ENCODE data around the gene OR10G8. TPM values are rescaled to one million over a fixed set of nuclear protein-coding genes. Genes with fewer than 3 reads are reported as not detected.

The OR10G8 gene
- total and polyA plus RNA-seq, 2 experiments from 2014 or later: 0.47 TPM; not detected in 1

DNA sequence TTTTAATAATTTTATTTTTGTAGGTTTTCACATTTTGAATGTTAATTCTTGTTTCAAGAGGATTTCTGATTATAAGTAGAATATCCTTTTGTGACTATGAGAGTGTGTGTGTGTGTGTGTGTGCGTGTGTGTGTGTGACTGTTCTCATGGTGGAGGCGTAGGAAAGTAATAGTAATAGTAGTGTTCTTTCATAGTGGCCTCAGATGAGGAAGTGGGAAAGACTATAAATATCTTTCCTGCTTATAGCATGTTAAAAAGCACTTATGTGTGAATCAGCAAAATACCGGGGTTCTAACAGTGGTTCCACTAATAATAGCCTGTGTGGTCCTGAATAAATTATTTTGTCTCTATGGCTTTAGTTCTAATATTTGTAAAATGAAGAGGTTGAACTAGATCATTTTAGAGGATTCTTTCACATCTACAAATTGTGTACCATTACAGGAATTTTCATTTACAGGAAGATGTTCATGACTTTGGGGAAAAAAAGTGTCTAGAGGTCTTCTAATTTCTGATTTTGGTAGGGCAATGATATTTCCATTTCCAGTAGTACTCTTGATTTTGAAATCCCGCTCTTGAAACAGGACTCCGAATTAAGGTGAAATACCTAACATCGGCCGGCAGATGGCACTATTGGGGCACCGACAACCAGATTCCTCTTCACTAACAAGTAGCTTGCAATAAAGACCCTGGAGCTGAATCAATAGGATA, 44.5 kb downstream of the OR10G8 start:
- Histone ChIP-seq H3K27me3 (peaks cover 17% of the 10 kb centered on the region), H4K20me1 (ENCODE audit: insufficient read depth, poor library complexity, severe bottlenecking) (no peaks in the 10 kb centered on the region), H3K4me1 (ENCODE audit: insufficient read depth) (no peaks in the 10 kb centered on the region), H3K27ac (no peak overlapping the region), H3K36me3 (replicated peaks; ENCODE audit: insufficient read depth, low read depth) (no peaks in the 10 kb centered on the region), H2AFZ (no peak overlapping the region), H3K79me2 (no peaks in the 10 kb centered on the region), H3K9me3 (ENCODE audit: low read depth) (no peaks in the 10 kb centered on the region), H3K4me2 (no peak overlapping the region), H3K9me2 (replicated peaks; ENCODE audit: insufficient read depth) (no peaks in the 10 kb centered on the region), H3K4me3 (no peak overlapping the region)
- peak; percentile 79 for DNase-seq (ENCODE audit: low spot score)
- TF ChIP-seq, protein P1, sequence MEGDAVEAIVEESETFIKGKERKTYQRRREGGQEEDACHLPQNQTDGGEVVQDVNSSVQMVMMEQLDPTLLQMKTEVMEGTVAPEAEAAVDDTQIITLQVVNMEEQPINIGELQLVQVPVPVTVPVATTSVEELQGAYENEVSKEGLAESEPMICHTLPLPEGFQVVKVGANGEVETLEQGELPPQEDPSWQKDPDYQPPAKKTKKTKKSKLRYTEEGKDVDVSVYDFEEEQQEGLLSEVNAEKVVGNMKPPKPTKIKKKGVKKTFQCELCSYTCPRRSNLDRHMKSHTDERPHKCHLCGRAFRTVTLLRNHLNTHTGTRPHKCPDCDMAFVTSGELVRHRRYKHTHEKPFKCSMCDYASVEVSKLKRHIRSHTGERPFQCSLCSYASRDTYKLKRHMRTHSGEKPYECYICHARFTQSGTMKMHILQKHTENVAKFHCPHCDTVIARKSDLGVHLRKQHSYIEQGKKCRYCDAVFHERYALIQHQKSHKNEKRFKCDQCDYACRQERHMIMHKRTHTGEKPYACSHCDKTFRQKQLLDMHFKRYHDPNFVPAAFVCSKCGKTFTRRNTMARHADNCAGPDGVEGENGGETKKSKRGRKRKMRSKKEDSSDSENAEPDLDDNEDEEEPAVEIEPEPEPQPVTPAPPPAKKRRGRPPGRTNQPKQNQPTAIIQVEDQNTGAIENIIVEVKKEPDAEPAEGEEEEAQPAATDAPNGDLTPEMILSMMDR (IDR thresholded peaks at IDR 0.05; ENCODE audit: poor library complexity): peak; percentile 82
- no peak for TF ChIP-seq EZH2phosphoT487 (IDR thresholded peaks at IDR 0.05; ENCODE audit: low read depth, severe bottlenecking, unreplicated experiment)
- 11% methylated on average over 8 of the region's 8 CpGs for WGBS (ENCODE audit: low lambda C conversion rate, missing lambda C conversion rate)

DNA sequence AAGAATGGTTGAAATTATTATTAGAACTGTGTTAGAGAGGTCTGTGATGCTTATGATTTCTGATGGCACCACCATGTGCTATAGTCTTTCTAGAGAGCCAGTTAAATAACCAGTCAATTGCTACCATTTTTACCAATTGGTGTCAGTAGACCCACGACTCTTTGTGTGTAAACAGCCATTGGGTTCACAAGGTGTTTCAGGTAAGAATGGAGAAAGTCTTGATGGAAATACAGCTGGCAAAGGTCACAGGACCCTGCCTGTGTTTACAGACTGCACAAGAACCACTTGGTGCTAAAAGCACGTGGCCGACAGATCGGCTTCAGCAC, 45.0 kb downstream of the OR10G8 start:
- Histone ChIP-seq H3K27me3 (peaks cover 17% of the 10 kb centered on the region), H4K20me1 (ENCODE audit: insufficient read depth, poor library complexity, severe bottlenecking) (no peaks in the 10 kb centered on the region), H3K9me3 (ENCODE audit: low read depth) (no peaks in the 10 kb centered on the region), H3K36me3 (replicated peaks; ENCODE audit: insufficient read depth, low read depth) (no peaks in the 10 kb centered on the region), H3K4me3 (no peak overlapping the region), H3K79me2 (no peaks in the 10 kb centered on the region), H3K4me1 (ENCODE audit: insufficient read depth) (no peaks in the 10 kb centered on the region), H3K27ac (no peak overlapping the region), H3K4me2 (peak overlapping the region; percentile 30), H3K9me2 (replicated peaks; ENCODE audit: insufficient read depth) (no peaks in the 10 kb centered on the region), H2AFZ (no peak overlapping the region)
- WGBS (ENCODE audit: low lambda C conversion rate, missing lambda C conversion rate): 67% methylated on average over 4 of the region's 4 CpGs
- no peak for TF ChIP-seq EZH2phosphoT487 (IDR thresholded peaks at IDR 0.05; ENCODE audit: low read depth, severe bottlenecking, unreplicated experiment)
- TF ChIP-seq, protein P1 (IDR thresholded peaks at IDR 0.05; ENCODE audit: poor library complexity): no peak
- no peak for TF ChIP-seq EZH2 (IDR thresholded peaks at IDR 0.05; ENCODE audit: borderline replicate concordance)
- no peak for DNase-seq (ENCODE audit: low spot score)

DNA sequence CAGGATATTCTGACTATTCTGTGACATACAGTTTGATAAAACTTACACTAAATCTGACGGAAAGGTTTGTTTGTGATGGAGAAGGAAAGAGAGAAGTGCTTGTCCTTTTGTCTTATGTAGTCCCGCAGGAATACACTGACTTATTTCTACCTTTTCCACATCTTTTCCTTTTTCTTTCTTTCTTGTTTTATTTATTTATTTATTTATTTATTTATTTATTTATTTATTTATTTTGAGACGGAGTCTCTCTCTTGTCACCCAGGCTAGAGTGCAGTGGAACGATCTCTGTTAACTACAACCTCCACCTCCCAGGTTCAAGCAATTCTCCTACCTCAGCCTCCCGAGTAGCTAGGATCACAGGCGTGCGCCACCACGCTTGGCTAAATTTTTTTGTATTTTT, 45.5 kb downstream of the OR10G8 start:
- Histone ChIP-seq H3K4me2 (no peak overlapping the region), H4K20me1 (ENCODE audit: insufficient read depth, poor library complexity, severe bottlenecking) (no peaks in the 10 kb centered on the region), H3K79me2 (no peaks in the 10 kb centered on the region), H2AFZ (no peak overlapping the region), H3K27ac (no peak overlapping the region), H3K4me3 (no peak overlapping the region), H3K4me1 (ENCODE audit: insufficient read depth) (no peaks in the 10 kb centered on the region), H3K27me3 (peaks cover 16% of the 10 kb centered on the region), H3K36me3 (replicated peaks; ENCODE audit: insufficient read depth, low read depth) (no peaks in the 10 kb centered on the region), H3K9me3 (ENCODE audit: low read depth) (no peaks in the 10 kb centered on the region), H3K9me2 (replicated peaks; ENCODE audit: insufficient read depth) (no peaks in the 10 kb centered on the region)
- DNase-seq (ENCODE audit: low spot score): no peak
- 96% methylated on average over 8 of the region's 8 CpGs for WGBS (ENCODE audit: low lambda C conversion rate, missing lambda C conversion rate)
- TF ChIP-seq, protein P1 (IDR thresholded peaks at IDR 0.05; ENCODE audit: poor library complexity): no peak
- TF ChIP-seq EZH2 (IDR thresholded peaks at IDR 0.05; ENCODE audit: borderline replicate concordance): no peak
- no peak for TF ChIP-seq EZH2phosphoT487 (IDR thresholded peaks at IDR 0.05; ENCODE audit: low read depth, severe bottlenecking, unreplicated experiment)

Data from hepatocyte (in vitro differentiated cells).